Fibroblast of peridontal ligament (primary cell): ENCODE data around the gene RNMT.
A peak's percentile ranks its signal among the peaks of the same experiment; 100 is the strongest.
"Not testable (repeated sequence)": the region's sequence is repeated elsewhere in the genome, so short reads cannot be mapped to it uniquely, and the experiment has no call there.

Experiments
- DNase-seq: peaks from one replicate; pipeline ENCODE4 v3.0.0-alpha.2; 2010; ENCODE audit errors: extremely low read depth

RNMT gene

DNA sequence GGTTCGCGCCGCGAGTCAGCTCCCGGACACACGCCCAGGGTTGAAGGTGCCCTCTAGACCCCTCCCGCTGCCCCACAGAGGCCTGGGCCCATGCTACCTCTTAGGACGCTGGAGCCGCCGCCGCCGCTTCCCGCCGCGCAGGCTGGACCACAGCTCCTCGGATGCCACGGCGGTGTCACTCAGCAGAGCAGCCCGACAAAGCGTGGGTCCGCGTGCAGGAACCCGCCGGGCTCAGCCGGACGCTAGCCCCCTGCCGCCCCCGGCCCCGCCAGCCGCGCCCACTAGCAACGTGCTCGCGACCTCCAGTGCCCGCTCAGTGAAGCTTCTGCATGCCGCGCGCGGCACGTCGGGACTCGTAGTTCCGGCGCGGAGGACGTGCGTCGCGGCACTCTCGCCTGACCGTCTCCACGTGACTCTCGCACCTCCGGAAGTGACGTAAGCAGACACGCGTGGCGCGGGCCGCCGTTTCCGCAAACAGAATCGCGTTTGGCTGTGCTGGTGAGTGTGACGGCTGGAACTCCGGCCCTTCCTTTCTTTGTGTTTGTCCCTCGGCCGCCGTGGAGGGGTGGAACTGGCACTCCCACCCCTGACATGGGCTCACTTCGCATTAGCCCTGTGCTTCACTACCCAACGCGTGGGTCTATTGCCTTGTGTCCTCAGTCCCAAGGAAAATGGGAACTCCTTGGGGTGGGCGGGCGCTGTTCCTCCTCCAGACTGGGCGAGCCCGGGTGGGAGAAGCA lies at the start of gene RNMT, which contains the start of gene FAM210A:
TSS of gene RNMT (plus strand) at position 442 of the 740 bp plus-strand sequence. CDS start 4,845 bp downstream, outside the sequence.
TSS of gene FAM210A (minus strand) at position 327 of the 740 bp plus-strand sequence. CDS start 44,481 bp downstream, outside the sequence.
- peak; percentile 94 for DNase-seq

- DNase-seq, result not testable (repeated sequence)
These were observed 49.1 kb upstream of the RNMT start for GRCh38 chr18:13677350-13677749.

DNA sequence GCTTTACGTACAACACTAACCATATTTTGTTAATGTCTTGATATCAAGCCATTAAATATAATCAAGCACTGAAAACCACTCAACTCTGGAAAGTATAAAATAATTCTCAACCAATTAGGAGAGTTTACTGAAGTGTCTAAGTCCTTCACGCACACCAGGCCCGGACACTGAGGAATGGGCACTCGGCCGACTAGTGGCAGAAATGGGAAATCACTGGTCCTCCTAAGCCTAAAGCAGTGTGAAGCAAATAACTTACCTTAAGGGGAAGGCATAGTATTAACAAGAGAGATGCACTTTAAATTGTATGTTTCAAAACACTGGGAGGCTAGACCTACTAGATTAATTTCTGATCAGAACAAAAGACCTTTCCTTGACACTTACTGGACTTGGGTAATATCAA lies 45.9 kb upstream of the RNMT start:
- no peak for DNase-seq

DNA sequence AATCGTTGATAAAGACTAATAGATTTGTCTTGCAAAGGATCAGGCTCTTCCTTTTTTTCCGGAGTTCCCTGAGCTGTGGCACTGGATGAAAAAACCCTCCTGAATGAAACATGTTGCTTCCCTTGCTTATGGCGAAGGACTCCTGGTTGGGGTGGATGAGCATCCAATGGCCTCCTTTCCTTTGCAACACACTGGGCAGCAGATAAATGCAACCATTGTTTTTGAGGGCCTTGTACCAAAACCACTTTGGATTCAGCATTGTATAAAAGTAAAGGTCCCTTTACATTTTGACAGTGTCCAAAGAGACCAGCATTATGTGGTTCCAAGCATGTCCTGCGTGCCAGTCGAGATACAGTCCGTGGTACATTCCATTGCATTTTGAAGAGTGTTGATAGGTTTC lies 44.8 kb upstream of the RNMT start:
- DNase-seq, result no peak

DNA sequence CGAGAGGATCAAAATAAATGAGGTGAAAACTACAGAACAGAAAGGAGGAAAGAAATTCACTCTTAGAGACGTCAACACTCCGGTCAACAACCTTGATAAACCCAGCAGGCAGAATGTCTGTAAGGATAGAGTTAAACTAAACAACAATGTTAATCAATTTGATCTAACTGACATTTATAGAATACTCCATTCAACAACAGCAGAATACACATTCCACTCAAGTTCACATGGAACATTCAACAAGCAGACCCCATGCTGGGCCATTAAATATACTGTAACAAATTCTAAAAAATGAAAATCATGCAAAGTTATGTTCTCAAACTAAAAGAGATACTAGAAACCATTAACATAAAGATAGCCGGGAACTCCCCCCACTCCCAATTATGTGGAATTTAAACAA lies 41.9 kb upstream of the RNMT start:
- DNase-seq, result no peak

DNA sequence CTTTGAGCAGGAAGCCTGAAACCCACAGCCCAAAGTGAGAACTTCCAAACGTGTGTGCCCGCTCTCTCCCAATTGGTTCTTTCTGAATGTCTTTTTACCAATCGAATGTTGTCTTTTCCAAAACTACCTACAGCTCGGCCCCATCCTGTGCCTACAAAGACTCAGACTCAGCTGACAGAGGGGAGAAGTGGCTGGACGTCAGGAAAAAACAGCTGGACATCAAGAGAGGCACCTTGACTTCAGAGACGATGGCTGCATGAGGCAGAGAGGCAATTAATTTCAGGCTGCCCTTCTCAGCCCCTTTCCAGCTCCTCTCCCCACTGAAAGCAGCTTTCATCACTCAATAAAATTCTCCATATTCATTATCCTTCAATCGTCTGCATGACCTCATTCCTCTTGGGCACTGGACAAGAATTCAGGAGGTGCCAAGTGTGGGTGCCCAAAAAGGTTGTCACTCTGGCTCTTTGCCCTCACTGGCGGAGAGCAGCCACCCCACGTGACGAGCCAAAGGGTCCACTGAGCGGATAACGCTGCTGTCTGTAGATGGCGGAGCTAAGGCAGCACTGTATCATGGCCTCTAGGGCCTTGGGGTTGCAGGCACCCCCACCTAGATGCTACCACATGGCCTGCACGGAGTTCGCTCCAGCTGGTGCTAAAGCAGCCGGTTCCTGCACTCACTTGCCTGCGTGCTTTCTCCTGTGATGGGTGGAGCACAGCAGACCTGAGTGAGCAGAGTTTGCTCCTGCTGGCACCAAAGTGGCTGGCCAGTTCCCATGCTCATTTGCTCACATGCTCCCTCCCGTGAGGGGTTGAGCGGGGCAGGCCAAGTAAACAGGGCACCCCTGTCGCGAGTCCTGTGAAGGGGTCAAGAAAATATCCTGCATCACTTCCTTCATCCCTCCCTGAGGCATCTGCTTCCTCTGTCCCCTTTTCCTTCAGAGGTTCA lies 38.0 kb upstream of the RNMT start:
- no peak for DNase-seq

- not testable (repeated sequence) for DNase-seq
These were observed 36.4 kb upstream of the RNMT start for GRCh38 chr18:13690060-13690459.

DNA sequence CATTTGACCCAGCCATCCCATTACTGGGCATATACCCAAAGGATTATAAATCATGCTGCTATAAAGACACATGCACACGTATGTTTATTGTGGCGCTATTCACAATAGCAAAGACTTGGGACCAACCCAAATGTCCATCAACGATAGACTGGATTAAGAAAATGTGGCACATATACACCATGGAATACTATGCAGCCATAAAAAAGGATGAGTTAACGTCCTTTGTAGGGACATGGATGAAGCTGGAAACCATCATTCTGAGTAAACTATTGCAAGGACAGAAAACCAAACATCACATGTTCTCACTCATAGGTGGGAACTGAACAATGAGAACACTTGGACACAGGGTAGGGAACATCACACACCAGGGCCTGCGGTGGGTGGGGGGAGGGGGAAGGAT lies 31.1 kb upstream of the RNMT start:
- DNase-seq, result not testable (repeated sequence)

GRCh38 chr18:13696961-13697360 lies 29.5 kb upstream of the RNMT start:
- DNase-seq, result peak; percentile 4

- no peak for DNase-seq
These were observed 26.3 kb upstream of the RNMT start for GRCh38 chr18:13700153-13700552.

- DNase-seq, result peak; percentile 13
These were observed 22.6 kb upstream of the RNMT start for GRCh38 chr18:13703899-13704298.

- DNase-seq, result no peak
These were observed 16.1 kb upstream of the RNMT start for GRCh38 chr18:13710414-13710831.

- no peak for DNase-seq
These were observed 13.9 kb upstream of the RNMT start for GRCh38 chr18:13712400-13713131.

GRCh38 chr18:13713455-13714055 lies 12.9 kb upstream of the RNMT start:
- DNase-seq, result no peak

- DNase-seq, result no peak
These were observed 11.1 kb upstream of the RNMT start for GRCh38 chr18:13715330-13715729.

DNA sequence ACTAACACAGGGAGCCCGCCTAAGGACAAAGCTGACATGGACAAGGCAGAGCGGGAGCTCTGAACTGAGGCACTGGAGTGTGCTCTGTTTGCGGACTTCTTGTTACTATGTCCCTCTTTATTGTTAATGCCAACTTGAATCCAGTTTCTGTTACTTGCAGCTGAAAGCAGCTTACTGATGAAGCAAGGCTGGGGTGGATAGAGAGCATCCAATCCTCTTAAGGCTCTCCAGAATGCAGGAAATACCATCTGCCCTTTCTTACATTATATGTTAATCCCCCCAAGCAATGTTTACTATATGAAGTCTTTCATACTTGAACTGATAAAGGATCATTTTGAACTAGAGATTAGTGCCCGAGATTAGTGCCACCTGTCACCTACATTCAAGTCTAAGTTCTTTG lies 9.6 kb upstream of the RNMT start:
- DNase-seq, result no peak

GRCh38 chr18:13720123-13720522 lies 6.3 kb upstream of the RNMT start:
- no peak for DNase-seq

GRCh38 chr18:13720847-13721246 lies 5.6 kb upstream of the RNMT start:
- no peak for DNase-seq

GRCh38 chr18:13725566-13726231 lies 774 bp upstream of the RNMT start:
- peak; percentile 13 for DNase-seq

DNA sequence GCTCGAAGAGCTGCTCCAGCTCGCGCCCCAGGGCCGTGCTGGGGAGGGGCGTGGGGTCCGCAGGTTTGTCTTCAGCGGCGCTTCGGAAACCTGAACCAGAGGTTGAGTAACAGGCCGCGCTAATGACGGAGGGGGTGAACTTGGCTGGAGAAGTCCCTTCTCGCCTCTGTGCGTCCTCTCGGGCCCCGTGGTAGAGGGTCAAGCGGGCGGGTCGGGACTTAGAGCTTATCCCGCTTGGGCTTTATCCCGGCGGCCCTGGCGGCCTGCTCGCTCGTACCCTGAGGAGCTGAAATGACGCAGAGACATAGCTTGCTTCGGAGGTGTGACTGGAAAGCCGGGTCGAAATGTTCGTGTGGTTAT lies 479 bp downstream of the RNMT start:
- peak; percentile 50 for DNase-seq

- no peak for DNase-seq
These were observed 4.0 kb downstream of the RNMT start for GRCh38 chr18:13730481-13730880.
